ENCODE measurements around the gene HPCAL1.

HPCAL1 gene

DNA sequence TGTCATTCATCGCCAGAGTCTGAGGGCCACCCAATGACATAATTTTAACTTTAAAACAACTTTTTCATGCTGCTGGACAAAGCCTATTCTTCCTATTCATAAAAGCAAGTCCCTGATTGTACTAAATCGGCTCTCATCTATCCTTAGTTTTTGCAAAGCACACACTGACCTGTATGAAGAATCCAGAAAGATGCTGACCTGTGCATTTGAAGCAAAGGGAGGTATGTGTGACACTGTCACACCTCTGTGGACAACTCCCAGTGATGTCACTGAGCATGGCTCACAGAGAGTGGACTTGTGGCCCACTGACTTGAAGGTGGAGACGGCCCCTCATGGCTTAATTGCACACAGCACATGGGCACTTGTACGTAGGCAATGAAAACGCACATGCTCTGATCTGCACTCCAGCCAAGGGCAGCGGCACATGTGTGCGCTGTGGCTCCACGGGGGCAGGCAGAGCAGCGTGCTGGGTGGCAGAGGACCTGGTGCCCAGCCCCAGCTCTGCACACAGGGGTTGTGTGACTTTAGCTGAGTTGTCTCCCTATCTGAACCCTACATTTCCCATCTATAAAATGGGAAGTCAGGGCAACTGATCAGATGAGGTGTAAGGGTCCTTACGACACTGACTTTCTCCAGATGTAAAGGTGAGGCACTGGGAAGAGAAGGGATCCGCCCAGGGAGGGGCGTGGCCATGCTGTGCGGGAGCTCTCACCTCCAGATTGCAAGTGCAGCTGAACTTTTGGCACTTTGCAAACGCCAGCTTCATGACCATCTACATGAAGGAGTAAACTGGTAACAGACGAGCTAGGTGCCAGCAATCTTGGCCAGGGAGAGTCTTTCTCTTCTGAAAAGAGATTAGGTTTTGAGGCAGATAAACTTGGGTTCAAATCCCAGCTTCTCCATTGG lies 159.7 kb downstream of the HPCAL1 start:
- no peak for TF ChIP-seq EZH2phosphoT487 (IDR thresholded peaks at IDR 0.05; ENCODE audit: borderline replicate concordance, low read length)
- TF ChIP-seq, protein P1, sequence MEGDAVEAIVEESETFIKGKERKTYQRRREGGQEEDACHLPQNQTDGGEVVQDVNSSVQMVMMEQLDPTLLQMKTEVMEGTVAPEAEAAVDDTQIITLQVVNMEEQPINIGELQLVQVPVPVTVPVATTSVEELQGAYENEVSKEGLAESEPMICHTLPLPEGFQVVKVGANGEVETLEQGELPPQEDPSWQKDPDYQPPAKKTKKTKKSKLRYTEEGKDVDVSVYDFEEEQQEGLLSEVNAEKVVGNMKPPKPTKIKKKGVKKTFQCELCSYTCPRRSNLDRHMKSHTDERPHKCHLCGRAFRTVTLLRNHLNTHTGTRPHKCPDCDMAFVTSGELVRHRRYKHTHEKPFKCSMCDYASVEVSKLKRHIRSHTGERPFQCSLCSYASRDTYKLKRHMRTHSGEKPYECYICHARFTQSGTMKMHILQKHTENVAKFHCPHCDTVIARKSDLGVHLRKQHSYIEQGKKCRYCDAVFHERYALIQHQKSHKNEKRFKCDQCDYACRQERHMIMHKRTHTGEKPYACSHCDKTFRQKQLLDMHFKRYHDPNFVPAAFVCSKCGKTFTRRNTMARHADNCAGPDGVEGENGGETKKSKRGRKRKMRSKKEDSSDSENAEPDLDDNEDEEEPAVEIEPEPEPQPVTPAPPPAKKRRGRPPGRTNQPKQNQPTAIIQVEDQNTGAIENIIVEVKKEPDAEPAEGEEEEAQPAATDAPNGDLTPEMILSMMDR (IDR thresholded peaks at IDR 0.05; ENCODE audit: low read depth, low read length, poor library complexity, severe bottlenecking): no peak
- H3K9me3 ChIP-seq (ENCODE audit: control insufficient read depth, insufficient read depth, low read length): no peaks in the 10 kb centered on the region

DNA sequence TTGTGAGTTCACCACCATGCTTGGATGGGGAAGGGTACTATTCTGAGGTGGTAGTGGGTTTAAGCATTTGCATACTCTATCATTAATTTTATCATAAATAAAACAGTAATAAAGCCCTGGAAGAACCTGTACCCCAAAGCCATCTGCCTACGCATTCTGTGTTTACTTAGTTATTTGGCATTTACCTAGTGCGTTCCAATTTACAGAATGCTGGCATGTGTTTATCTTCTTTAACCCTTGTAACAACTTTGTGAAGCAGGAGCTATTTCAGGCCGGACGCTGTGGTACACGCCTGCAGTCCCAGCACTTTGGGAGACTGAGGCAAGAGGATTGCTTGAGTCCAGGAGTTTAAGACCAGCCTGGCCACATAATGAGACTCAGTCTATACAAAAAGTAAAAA lies 163.2 kb downstream of the HPCAL1 start:
- no peak overlapping the region for H3K27ac ChIP-seq (ENCODE audit: low read depth, low read length)

More for the DNA sequence above, 159.7 kb downstream of the HPCAL1 start:
- Histone ChIP-seq H3K9me2 (replicated peaks; ENCODE audit: control insufficient read depth, low read length) (no peaks in the 10 kb centered on the region), H3K36me3 (ENCODE audit: control insufficient read depth, low read length) (no peaks in the 10 kb centered on the region), H3K4me3 (ENCODE audit: low read length) (no peak overlapping the region), H3K4me1 (ENCODE audit: control insufficient read depth, low read length) (no peaks in the 10 kb centered on the region), H3F3A (ENCODE audit: control insufficient read depth, insufficient read depth) (no peaks in the 10 kb centered on the region), H3K4me2 (ENCODE audit: low read length) (no peak overlapping the region), H4K20me1 (ENCODE audit: control insufficient read depth, insufficient read depth, low read depth, low read length) (no peaks in the 10 kb centered on the region), H3K27me3 (ENCODE audit: control insufficient read depth, low read length) (peaks cover 10% of the 10 kb centered on the region; the same call in 1 of the 2 replicates), H3K79me2 (ENCODE audit: control insufficient read depth, low read length) (no peaks in the 10 kb centered on the region), H3K27ac (ENCODE audit: low read depth, low read length) (no peak overlapping the region)

DNA sequence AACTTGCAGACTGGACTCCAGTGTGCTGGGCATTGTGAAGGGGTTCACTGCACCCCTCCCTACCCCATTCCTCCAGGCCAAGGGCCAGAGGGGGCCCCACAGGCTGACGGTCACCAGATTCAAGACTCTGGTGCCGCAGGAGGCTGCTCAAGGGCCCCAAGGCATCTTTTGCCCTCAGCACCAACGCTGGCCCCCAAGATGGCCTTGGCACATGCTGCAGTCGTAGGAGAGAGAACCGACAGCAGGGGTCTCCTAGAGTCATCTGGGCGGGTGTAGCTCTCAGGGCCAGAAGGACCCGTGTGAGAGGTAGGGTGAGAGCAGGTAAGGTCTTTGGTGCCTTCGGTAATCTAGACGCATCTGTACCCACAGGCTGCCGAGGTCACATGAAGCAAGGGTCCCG lies 164.1 kb downstream of the HPCAL1 start:
- Histone ChIP-seq H3K9me2 (replicated peaks; ENCODE audit: control insufficient read depth, low read length) (no peaks in the 10 kb centered on the region), H3K4me1 (ENCODE audit: control insufficient read depth, low read length) (no peaks in the 10 kb centered on the region), H3K27me3 (ENCODE audit: control insufficient read depth, low read length) (peaks cover 7% of the 10 kb centered on the region; the same call in 1 of the 2 replicates), H3K36me3 (ENCODE audit: control insufficient read depth, low read length) (no peaks in the 10 kb centered on the region), H3K79me2 (ENCODE audit: control insufficient read depth, low read length) (no peaks in the 10 kb centered on the region), H4K20me1 (ENCODE audit: control insufficient read depth, insufficient read depth, low read depth, low read length) (no peaks in the 10 kb centered on the region), H3K4me3 (ENCODE audit: low read length) (no peak overlapping the region), H3K4me2 (ENCODE audit: low read length) (no peak overlapping the region), H3K27ac (ENCODE audit: low read depth, low read length) (no peak overlapping the region), H3F3A (ENCODE audit: control insufficient read depth, insufficient read depth) (no peaks in the 10 kb centered on the region), H3K9me3 (ENCODE audit: control insufficient read depth, insufficient read depth, low read length) (no peaks in the 10 kb centered on the region)
- TF ChIP-seq, protein P1 (IDR thresholded peaks at IDR 0.05; ENCODE audit: low read depth, low read length, poor library complexity, severe bottlenecking): no peak
- TF ChIP-seq EZH2phosphoT487 (IDR thresholded peaks at IDR 0.05; ENCODE audit: borderline replicate concordance, low read length): no peak

More for the DNA sequence above, 163.2 kb downstream of the HPCAL1 start:
- Histone ChIP-seq H4K20me1 (ENCODE audit: control insufficient read depth, insufficient read depth, low read depth, low read length) (no peaks in the 10 kb centered on the region), H3K36me3 (ENCODE audit: control insufficient read depth, low read length) (no peaks in the 10 kb centered on the region), H3K9me2 (replicated peaks; ENCODE audit: control insufficient read depth, low read length) (no peaks in the 10 kb centered on the region), H3K4me2 (ENCODE audit: low read length) (no peak overlapping the region), H3K4me3 (ENCODE audit: low read length) (no peak overlapping the region), H3K9me3 (ENCODE audit: control insufficient read depth, insufficient read depth, low read length) (no peaks in the 10 kb centered on the region), H3F3A (ENCODE audit: control insufficient read depth, insufficient read depth) (no peaks in the 10 kb centered on the region), H3K4me1 (ENCODE audit: control insufficient read depth, low read length) (no peaks in the 10 kb centered on the region), H3K79me2 (ENCODE audit: control insufficient read depth, low read length) (no peaks in the 10 kb centered on the region), H3K27me3 (ENCODE audit: control insufficient read depth, low read length) (peaks cover 10% of the 10 kb centered on the region; the same call in 1 of the 2 replicates)
- no peak for TF ChIP-seq EZH2phosphoT487 (IDR thresholded peaks at IDR 0.05; ENCODE audit: borderline replicate concordance, low read length)
- TF ChIP-seq, protein P1 (IDR thresholded peaks at IDR 0.05; ENCODE audit: low read depth, low read length, poor library complexity, severe bottlenecking): no peak
